Liver (tissue), 9 donors: ENCODE measurements around the gene RUSC2. TPM values are rescaled to one million over a fixed set of nuclear protein-coding genes. Genes with fewer than 3 reads are reported as not detected.

Source experiments
- DNase-seq: peaks from one replicate; pipeline ENCODE4 v3.0.0-alpha.2; 2017; ENCODE audit warnings: low spot score
- H3K27ac ChIP-seq, 2 donors: one replicate each; pipeline ENCODE4 v1.7.0; 2013; ENCODE audit warnings: inconsistent platforms in 2 of 2, low read length in 2 of 2, control low read depth in 1 of 2, low read depth in 1 of 2, mild to moderate bottlenecking in 1 of 2
- H3K27me3 ChIP-seq, 4 donors: one replicate each; pipeline versions ENCODE4 v1.6.1 to v1.7.0; 2013; ENCODE audit warnings: low read length in 3 of 4, inconsistent platforms in 1 of 4, mild to moderate bottlenecking in 1 of 4, moderate library complexity in 1 of 4; ENCODE audit not compliant: control insufficient read depth in 4 of 4, insufficient read depth in 4 of 4
- H3K36me3 ChIP-seq, 4 donors: one replicate each; pipeline versions ENCODE4 v1.6.1 to v1.7.0; 2013; ENCODE audit warnings: low read length in 3 of 4, mild to moderate bottlenecking in 3 of 4, low read depth in 1 of 4, moderate library complexity in 1 of 4; ENCODE audit not compliant: control insufficient read depth in 4 of 4, insufficient read depth in 3 of 4
- H3K4me1 ChIP-seq, 4 donors: one replicate each; pipeline versions ENCODE4 v1.6.1 to v1.7.0; 2013; ENCODE audit warnings: low read length in 3 of 4, mild to moderate bottlenecking in 3 of 4, moderate library complexity in 1 of 4; ENCODE audit not compliant: control insufficient read depth in 4 of 4, insufficient read depth in 4 of 4
- H3K4me3 ChIP-seq, 3 donors: one replicate each; pipeline versions ENCODE4 v1.6.1 to v1.7.0; 2013; ENCODE audit warnings: low read length in 3 of 3, control low read depth in 1 of 3, low read depth in 1 of 3, mild to moderate bottlenecking in 1 of 3
- H3K9ac ChIP-seq, 2 donors: one replicate each; pipeline ENCODE4 v1.7.0; 2013; ENCODE audit warnings: low read length in 2 of 2, mild to moderate bottlenecking in 2 of 2, moderate library complexity in 2 of 2, control low read depth in 1 of 2, low read depth in 1 of 2
- H3K9me3 ChIP-seq, 4 donors: one replicate each; pipeline versions ENCODE4 v1.6.1 to v1.7.0; 2013; ENCODE audit warnings: low read length in 3 of 4; ENCODE audit not compliant: control insufficient read depth in 4 of 4
- EGR1 ChIP-seq, 2 donors: IDR thresholded peaks; 2 replicates each; pipeline ENCODE4 v1.6.1; 2016 to 2018; ENCODE audit warnings: antibody characterized with exemption in 2 of 2, low read depth in 2 of 2
- GABPA ChIP-seq, 2 donors: IDR thresholded peaks in 1 of 2; conservative IDR thresholded peaks in 1 of 2; 2 replicates each; pipeline ENCODE4 v1.6.1; 2016; ENCODE audit warnings: antibody characterized with exemption in 2 of 2, mild to moderate bottlenecking in 1 of 2, moderate library complexity in 1 of 2
- HNF4G ChIP-seq: IDR thresholded peaks from 2 replicates; pipeline ENCODE4 v1.6.1; 2016; ENCODE audit warnings: antibody characterized with exemption
- MAX ChIP-seq: IDR thresholded peaks from 2 replicates; pipeline ENCODE4 v1.6.1; 2016; ENCODE audit warnings: antibody characterized with exemption
- RAD21 ChIP-seq, 2 donors: IDR thresholded peaks; 2 replicates each; pipeline ENCODE4 v1.6.1; 2016; ENCODE audit warnings: antibody characterized with exemption in 2 of 2, mild to moderate bottlenecking in 2 of 2
- SP1 ChIP-seq: IDR thresholded peaks from 2 replicates; pipeline ENCODE4 v1.6.1; 2018; ENCODE audit warnings: antibody characterized with exemption, mild to moderate bottlenecking
- WGBS: extraction: QIAGEN DNeasy Blood & Tissue Kit; methylation state at CpG from one replicate; pipeline ENCODE4 v1.1.7; 2013; 5-methylcytosine and 5-hydroxymethylcytosine counted together
- polyA plus RNA-seq, 2 donors: library from polyadenylated mRNA; stranded (reverse) in 1 of 2; unstranded in 1 of 2; fragments of 200-250 nt in 1 of 2; fragments of >200 nt in 1 of 2; fragmentation: Nextera tagmentation in 1 of 2; extraction: Ambion mirVana in 1 of 2; gene quantifications; one replicate each; pipeline versions ENCODE4 v1.2.1 to v1.2.3, GENCODE V29; 2013 to 2015
- total RNA-seq, 2 donors: library from RNA; depleted of rRNA; stranded (reverse); fragments of >200 nt; gene quantifications; one replicate each; pipeline ENCODE4 v1.2.3, GENCODE V29; 2014
- donor health status: healthy.
- donor health status: healthy.
- donor health status: healthy.
- donor health status: healthy.
- donor health status: healthy.

The RUSC2 gene
- total and polyA plus RNA-seq, 4 donors: 2.1 to 6.3 (median 4.3) TPM

DNA sequence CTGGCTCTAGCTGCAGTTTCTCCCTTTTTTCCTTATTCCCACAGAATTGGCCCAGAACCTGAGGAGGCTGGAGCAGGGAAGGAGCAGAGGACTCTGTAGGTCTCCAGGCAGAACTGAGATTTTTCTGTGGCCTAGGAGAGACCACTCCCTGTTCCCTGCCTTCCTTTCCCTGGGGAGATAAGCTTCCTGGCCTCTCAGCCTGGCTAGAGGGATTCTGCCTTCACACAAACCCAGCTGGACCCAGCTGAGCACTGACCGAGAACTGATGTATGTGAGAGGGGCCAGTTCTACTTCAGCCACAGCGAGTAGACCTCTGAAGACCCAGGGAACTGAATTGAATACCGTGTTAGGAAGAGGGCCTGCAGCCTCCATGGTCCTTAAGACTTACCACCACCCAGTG lies 48.0 kb downstream of the RUSC2 start:
- Histone ChIP-seq H3K27ac (peak overlapping the region; percentile 16 to 25), H3K4me1 (peaks cover 0 to 8% (median 3%) of the 10 kb centered on the region in 4 donors), H3K9me3 (no peaks in the 10 kb centered on the region), H3K9ac (no peak overlapping the region), H3K36me3 (no peaks in the 10 kb centered on the region), H3K27me3 (no peaks in the 10 kb centered on the region), H3K4me3 (no peak overlapping the region)
- DNase-seq: no peak
- TF ChIP-seq EGR1 (IDR thresholded peaks at IDR 0.05; ENCODE audit: low read depth in 2 of 2) (no peak), MAX (no peak), HNF4G (no peak)
- 83% methylated on average over 3 of the region's 3 CpGs for WGBS

GRCh38 chr9:35538361-35539234 lies 48.7 kb downstream of the RUSC2 start:
- no peak for DNase-seq
- Histone ChIP-seq H3K4me3 (peak overlapping the region in 1 of 3 donors; percentile 2), H3K36me3 (no peaks in the 10 kb centered on the region)

More at GRCh38 chr9:35538361-35539234, 48.7 kb downstream of the RUSC2 start:
- Histone ChIP-seq H3K9ac (no peak overlapping the region), H3K4me1 (peaks cover 0 to 8% (median 3%) of the 10 kb centered on the region in 4 donors), H3K27me3 (no peaks in the 10 kb centered on the region), H3K27ac (peak overlapping the region; percentile 16 to 25), H3K9me3 (no peaks in the 10 kb centered on the region)
- WGBS: 69% methylated on average over 18 of the region's 18 CpGs
- TF ChIP-seq SP1 (peak; percentile 16), GABPA (IDR thresholded peaks at IDR 0.05 in 1 of 2, conservative IDR thresholded peaks at IDR 0.05 in 1 of 2) (no peak), RAD21 (IDR thresholded peaks at IDR 0.05) (peak in 1 of 2 donors; percentile 23)

Other genes with a start within 250 kb of the RUSC2 start
- gene TESK1, start 115.2 kb downstream of the RUSC2 start, total RNA-seq: 1 to 10 TPM; 3.9 to 9.8 TPM
- 10 to 100 TPM in 1 of 2 donors, 1 to 10 TPM in 1; 3.7 to 12.5 TPM for gene TESK1, start 115.2 kb downstream of the RUSC2 start, polyA plus RNA-seq
- 1 to 10 TPM; 4.7 to 5.7 TPM for gene CD72, start 128.3 kb downstream of the RUSC2 start, total RNA-seq
- 1 to 10 TPM; 2.0 to 2.2 TPM for gene CD72, start 128.3 kb downstream of the RUSC2 start, polyA plus RNA-seq
- 1 to 10 TPM in 1 of 2 donors, under 1 TPM in 1; 0.25 to 1.1 TPM for gene SIT1, start 160.8 kb downstream of the RUSC2 start, total RNA-seq
- gene SIT1, start 160.8 kb downstream of the RUSC2 start, polyA plus RNA-seq: under 1 TPM; 0.17 to 0.44 TPM
- gene RMRP, start 167.9 kb downstream of the RUSC2 start, total RNA-seq: over 10,000 TPM in 1 of 2 donors, 1,000 to 10,000 TPM in 1; 5,304 to 67,037 TPM
- 10 to 100 TPM in 1 of 2 donors, 1 to 10 TPM in 1; 5.3 to 50.9 TPM for gene RMRP, start 167.9 kb downstream of the RUSC2 start, polyA plus RNA-seq
- gene CCDC107, start 168.2 kb downstream of the RUSC2 start, total RNA-seq: 1 to 10 TPM; 5.4 to 6.7 TPM
- gene CCDC107, start 168.2 kb downstream of the RUSC2 start, polyA plus RNA-seq: 10 to 100 TPM; 14.2 to 20.2 TPM
- 1 to 10 TPM in 1 of 2 donors, under 1 TPM in 1; under 0.01 to 7.4 TPM for gene ARHGEF39, start 175.1 kb downstream of the RUSC2 start, total RNA-seq
- gene ARHGEF39, start 175.1 kb downstream of the RUSC2 start, polyA plus RNA-seq: under 1 TPM; 0.74 TPM
- gene CA9, start 183.8 kb downstream of the RUSC2 start, total RNA-seq: under 1 TPM; 0.47 to 0.67 TPM
- gene CA9, start 183.8 kb downstream of the RUSC2 start, polyA plus RNA-seq: 1 to 10 TPM in 1 of 2 donors, under 1 TPM in 1; 0.93 to 2.2 TPM
- 10 to 100 TPM in 1 of 2 donors, 1 to 10 TPM in 1; 4.3 to 23.7 TPM for gene TPM2, start 199.8 kb downstream of the RUSC2 start, total RNA-seq
- 10 to 100 TPM in 1 of 2 donors, 1 to 10 TPM in 1; 4.2 to 31.4 TPM for gene TPM2, start 199.8 kb downstream of the RUSC2 start, polyA plus RNA-seq
- gene TLN1, start 242.1 kb downstream of the RUSC2 start, total RNA-seq: 100 to 1,000 TPM; 149 to 184 TPM
- gene TLN1, start 242.1 kb downstream of the RUSC2 start, polyA plus RNA-seq: 100 to 1,000 TPM in 1 of 2 donors, 10 to 100 TPM in 1; 24.5 to 102 TPM
- 10 to 100 TPM in 1 of 2 donors, 1 to 10 TPM in 1; 9.2 to 21.3 TPM for gene CREB3, start 242.6 kb downstream of the RUSC2 start, total RNA-seq
- 10 to 100 TPM; 14.9 to 21.4 TPM for gene CREB3, start 242.6 kb downstream of the RUSC2 start, polyA plus RNA-seq